HepG2 (cell line): ENCODE data around the gene ZFP62. TPM values are rescaled to one million over a fixed set of nuclear protein-coding genes. Genes with fewer than 3 reads are reported as not detected.
A peak's percentile ranks its signal among the peaks of the same experiment; 100 is the strongest.

Source experiments
- ARNTL ChIP-seq: sonication (generic); formaldehyde crosslinking; IDR thresholded peaks from 2 replicates; pipeline ENCODE4 v1.4.0; 2020; ENCODE audit warnings: mild to moderate bottlenecking, missing genetic modification reagents
- FOXA3 ChIP-seq: IDR thresholded peaks from 2 replicates; pipeline ENCODE4 v1.6.1; 2016; ENCODE audit warnings: missing genetic modification reagents, missing compliant biosample characterization
- GATAD1 ChIP-seq: IDR thresholded peaks from 2 replicates; pipeline ENCODE4 v1.6.1; 2016; ENCODE audit warnings: missing genetic modification reagents, missing compliant biosample characterization
- MED8 ChIP-seq: sonication (generic); formaldehyde crosslinking; IDR thresholded peaks from 2 replicates; pipeline ENCODE4 v1.8.1; 2023; ENCODE audit warnings: mild to moderate bottlenecking, missing genetic modification reagents; ENCODE audit not compliant: insufficient replicate concordance
- MIER3 ChIP-seq: IDR thresholded peaks from 2 replicates; pipeline ENCODE4 v1.6.1; 2016; ENCODE audit warnings: missing compliant biosample characterization, borderline replicate concordance
- REXO4 ChIP-seq: sonication (generic); formaldehyde crosslinking; IDR thresholded peaks from 2 replicates; pipeline ENCODE4 v1.8.0; 2022; ENCODE audit warnings: missing genetic modification reagents, mild to moderate bottlenecking, borderline replicate concordance
- ZFY ChIP-seq: sonication (generic); formaldehyde crosslinking; IDR thresholded peaks from 2 replicates; pipeline ENCODE4 v1.4.0; 2020; ENCODE audit warnings: missing genetic modification reagents
- ZNF296 ChIP-seq: sonication (generic); formaldehyde crosslinking; conservative IDR thresholded peaks from 2 replicates; pipeline ENCODE4 v1.5.0; 2020; ENCODE audit warnings: mild to moderate bottlenecking, missing genetic modification reagents
- ZSCAN9 ChIP-seq: IDR thresholded peaks from 2 replicates; pipeline ENCODE4 v1.6.1; 2016; ENCODE audit warnings: borderline replicate concordance
- polyA plus RNA-seq, 8 experiments: library from polyadenylated mRNA; depleted of rRNA in 3 of 8; stranded (reverse) in 7 of 8; unstranded in 1 of 8; fragments of >200 nt; fragmentation: Illumina TruSeq in 4 of 8; extraction: Trizol in 4 of 8; gene quantifications; 2 replicates each; pipeline versions ENCODE4 v1.2.1 to v1.2.3, GENCODE V29; 2011 to 2016; ENCODE audit warnings: low read depth in 4 of 8, missing spikeins in 1 of 8, mixed read lengths in 1 of 8; ENCODE audit not compliant: insufficient read depth in 1 of 8
- total RNA-seq, 5 experiments: library from RNA; depleted of rRNA; stranded (reverse); fragments of >200 nt; fragmentation: Illumina TruSeq; extraction: Trizol; gene quantifications; 2 replicates each; pipeline ENCODE4 v1.2.3, GENCODE V29; 2016; ENCODE audit warnings: low read depth in 1 of 5
- TF ChIP-seq, protein P1 (sequence below): IDR thresholded peaks from 2 replicates; pipeline ENCODE4 v1.6.1; 2016; ENCODE audit warnings: mild to moderate bottlenecking
- TF ChIP-seq, protein P2 (sequence below): sonication (generic); formaldehyde crosslinking; IDR thresholded peaks from 2 replicates; pipeline ENCODE4 v1.5.0; 2020; ENCODE audit warnings: mild to moderate bottlenecking, missing genetic modification reagents
- TF ChIP-seq, protein P3 (sequence below): IDR thresholded peaks from 2 replicates; pipeline ENCODE4 v1.6.1; 2016; ENCODE audit warnings: missing compliant biosample characterization, missing genetic modification reagents, borderline replicate concordance
- TF ChIP-seq, protein P4 (sequence below), 2 experiments: sonication (generic) in 1 of 2; formaldehyde crosslinking in 1 of 2; IDR thresholded peaks; 2 replicates each; pipeline versions ENCODE4 v1.6.1 to v1.9.0; 2014 to 2022; ENCODE audit warnings: antibody characterized with exemption in 1 of 2, borderline replicate concordance in 1 of 2, inconsistent platforms in 1 of 2, low read depth in 1 of 2, missing genetic modification reagents in 1 of 2
- TF ChIP-seq, protein P5 (sequence below): sonication (generic); formaldehyde crosslinking; IDR thresholded peaks from 2 replicates; pipeline ENCODE4 v1.8.0; 2022; ENCODE audit warnings: missing genetic modification reagents, low read depth, mild to moderate bottlenecking, borderline replicate concordance

The ZFP62 gene
- total and polyA plus RNA-seq, 2 of the 13 experiments (the other 11 are each of a cell fraction or from before 2014, with no cell fraction given): 8.2 to 19.4 TPM

DNA sequence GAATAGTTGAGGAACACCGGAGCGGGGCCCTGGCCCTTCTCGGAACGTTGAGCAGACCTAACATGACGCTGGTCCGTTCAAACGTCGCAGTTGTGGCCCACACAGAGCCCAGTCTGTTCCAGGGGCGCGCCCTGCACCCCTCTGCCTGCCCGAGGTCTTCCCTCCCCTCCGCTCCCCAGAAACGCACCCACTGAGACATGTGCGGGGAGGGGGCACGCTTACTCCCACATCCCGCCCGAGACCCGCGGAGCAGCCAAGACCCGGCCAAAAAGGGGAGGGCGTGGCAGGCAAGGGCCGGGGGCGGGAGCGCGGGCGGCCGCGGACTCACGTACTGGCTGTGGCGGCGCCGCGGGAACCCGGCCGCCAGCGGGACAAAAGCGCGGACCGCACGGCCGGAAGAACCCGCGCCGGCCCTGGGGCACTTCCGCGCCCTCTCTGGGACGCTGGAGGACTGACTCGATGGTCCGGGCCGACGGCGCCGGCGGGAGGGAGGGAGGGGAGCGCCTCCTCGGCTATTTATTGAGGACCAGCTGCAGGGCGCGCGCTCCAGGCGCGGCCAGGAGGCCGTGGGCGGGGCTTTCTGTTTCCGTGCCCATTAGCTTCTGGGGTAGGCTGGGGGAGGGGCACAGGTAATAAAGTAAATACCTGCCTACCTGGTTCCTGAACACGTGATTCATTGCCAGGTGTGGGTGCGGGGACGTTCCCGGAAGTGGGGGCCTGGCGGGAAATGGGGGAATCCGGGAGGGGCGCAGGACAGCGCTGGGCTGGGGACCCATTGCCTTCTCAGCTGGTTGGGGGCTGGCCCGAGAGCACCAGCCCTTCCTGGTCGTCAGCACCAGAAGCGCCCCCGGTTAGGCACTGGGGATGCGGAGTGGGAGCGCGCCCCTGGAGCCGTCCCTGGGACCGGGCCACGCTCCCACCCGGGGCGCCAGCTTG lies at the start of gene ZFP62 (continued):
- TF ChIP-seq MED8 (CRISPR knock-in tag) (no peak), FOXA3 (CRISPR knock-in tag) (no peak; the same call in 1 of the 2 replicates), GATAD1 (CRISPR knock-in tag) (peak; percentile 86), REXO4 (CRISPR knock-in tag) (no peak), ZNF296 (CRISPR knock-in tag) (no peak), ARNTL (CRISPR knock-in tag) (peak; percentile 63; the same call in 1 of the 2 replicates), MIER3 (CRISPR knock-in tag) (no peak), ZFY (CRISPR knock-in tag) (peak; percentile 73), ZSCAN9 (CRISPR knock-in tag) (no peak)
- TF ChIP-seq, protein P1, sequence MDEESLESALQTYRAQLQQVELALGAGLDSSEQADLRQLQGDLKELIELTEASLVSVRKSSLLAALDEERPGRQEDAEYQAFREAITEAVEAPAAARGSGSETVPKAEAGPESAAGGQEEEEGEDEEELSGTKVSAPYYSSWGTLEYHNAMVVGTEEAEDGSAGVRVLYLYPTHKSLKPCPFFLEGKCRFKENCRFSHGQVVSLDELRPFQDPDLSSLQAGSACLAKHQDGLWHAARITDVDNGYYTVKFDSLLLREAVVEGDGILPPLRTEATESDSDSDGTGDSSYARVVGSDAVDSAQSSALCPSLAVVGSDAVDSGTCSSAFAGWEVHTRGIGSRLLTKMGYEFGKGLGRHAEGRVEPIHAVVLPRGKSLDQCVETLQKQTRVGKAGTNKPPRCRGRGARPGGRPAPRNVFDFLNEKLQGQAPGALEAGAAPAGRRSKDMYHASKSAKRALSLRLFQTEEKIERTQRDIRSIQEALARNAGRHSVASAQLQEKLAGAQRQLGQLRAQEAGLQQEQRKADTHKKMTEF (CRISPR knock-in tag): peak; percentile 89
- TF ChIP-seq, protein P2, sequence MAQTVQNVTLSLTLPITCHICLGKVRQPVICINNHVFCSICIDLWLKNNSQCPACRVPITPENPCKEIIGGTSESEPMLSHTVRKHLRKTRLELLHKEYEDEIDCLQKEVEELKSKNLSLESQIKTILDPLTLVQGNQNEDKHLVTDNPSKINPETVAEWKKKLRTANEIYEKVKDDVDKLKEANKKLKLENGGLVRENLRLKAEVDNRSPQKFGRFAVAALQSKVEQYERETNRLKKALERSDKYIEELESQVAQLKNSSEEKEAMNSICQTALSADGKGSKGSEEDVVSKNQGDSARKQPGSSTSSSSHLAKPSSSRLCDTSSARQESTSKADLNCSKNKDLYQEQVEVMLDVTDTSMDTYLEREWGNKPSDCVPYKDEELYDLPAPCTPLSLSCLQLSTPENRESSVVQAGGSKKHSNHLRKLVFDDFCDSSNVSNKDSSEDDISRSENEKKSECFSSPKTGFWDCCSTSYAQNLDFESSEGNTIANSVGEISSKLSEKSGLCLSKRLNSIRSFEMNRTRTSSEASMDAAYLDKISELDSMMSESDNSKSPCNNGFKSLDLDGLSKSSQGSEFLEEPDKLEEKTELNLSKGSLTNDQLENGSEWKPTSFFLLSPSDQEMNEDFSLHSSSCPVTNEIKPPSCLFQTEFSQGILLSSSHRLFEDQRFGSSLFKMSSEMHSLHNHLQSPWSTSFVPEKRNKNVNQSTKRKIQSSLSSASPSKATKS (CRISPR knock-in tag): no peak
- TF ChIP-seq, protein P3, sequence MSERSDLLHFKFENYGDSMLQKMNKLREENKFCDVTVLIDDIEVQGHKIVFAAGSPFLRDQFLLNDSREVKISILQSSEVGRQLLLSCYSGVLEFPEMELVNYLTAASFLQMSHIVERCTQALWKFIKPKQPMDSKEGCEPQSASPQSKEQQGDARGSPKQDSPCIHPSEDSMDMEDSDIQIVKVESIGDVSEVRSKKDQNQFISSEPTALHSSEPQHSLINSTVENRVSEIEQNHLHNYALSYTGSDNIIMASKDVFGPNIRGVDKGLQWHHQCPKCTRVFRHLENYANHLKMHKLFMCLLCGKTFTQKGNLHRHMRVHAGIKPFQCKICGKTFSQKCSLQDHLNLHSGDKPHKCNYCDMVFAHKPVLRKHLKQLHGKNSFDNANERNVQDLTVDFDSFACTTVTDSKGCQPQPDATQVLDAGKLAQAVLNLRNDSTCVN (CRISPR knock-in tag): peak; percentile 44; the same call in 1 of the 2 replicates
- TF ChIP-seq, protein P4, sequence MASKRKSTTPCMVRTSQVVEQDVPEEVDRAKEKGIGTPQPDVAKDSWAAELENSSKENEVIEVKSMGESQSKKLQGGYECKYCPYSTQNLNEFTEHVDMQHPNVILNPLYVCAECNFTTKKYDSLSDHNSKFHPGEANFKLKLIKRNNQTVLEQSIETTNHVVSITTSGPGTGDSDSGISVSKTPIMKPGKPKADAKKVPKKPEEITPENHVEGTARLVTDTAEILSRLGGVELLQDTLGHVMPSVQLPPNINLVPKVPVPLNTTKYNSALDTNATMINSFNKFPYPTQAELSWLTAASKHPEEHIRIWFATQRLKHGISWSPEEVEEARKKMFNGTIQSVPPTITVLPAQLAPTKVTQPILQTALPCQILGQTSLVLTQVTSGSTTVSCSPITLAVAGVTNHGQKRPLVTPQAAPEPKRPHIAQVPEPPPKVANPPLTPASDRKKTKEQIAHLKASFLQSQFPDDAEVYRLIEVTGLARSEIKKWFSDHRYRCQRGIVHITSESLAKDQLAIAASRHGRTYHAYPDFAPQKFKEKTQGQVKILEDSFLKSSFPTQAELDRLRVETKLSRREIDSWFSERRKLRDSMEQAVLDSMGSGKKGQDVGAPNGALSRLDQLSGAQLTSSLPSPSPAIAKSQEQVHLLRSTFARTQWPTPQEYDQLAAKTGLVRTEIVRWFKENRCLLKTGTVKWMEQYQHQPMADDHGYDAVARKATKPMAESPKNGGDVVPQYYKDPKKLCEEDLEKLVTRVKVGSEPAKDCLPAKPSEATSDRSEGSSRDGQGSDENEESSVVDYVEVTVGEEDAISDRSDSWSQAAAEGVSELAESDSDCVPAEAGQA (IDR thresholded peaks at IDR 0.05; ENCODE audit: low read depth): peak; percentile 52; the same call in 1 of the 2 replicates
- TF ChIP-seq, protein P4 (CRISPR knock-in tag; IDR thresholded peaks at IDR 0.05; ENCODE audit: borderline replicate concordance): peak; percentile 22; the same call in 1 of the 2 replicates
- TF ChIP-seq, protein P5, sequence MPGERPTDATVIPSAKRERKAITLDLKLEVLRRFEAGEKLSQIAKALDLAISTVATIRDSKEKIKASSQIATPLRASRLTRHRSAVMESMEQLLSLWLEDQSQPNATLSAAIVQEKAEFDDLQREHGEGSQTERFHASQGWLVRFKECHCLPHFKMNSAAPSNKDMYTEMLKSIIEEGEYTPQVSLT (CRISPR knock-in tag): no peak
